ENCODE results near the gene CYP2F1.
"Not testable (repeated sequence)": the region's sequence is repeated elsewhere in the genome, so short reads cannot be mapped to it uniquely, and the experiment has no call there.

CYP2F1 gene

DNA sequence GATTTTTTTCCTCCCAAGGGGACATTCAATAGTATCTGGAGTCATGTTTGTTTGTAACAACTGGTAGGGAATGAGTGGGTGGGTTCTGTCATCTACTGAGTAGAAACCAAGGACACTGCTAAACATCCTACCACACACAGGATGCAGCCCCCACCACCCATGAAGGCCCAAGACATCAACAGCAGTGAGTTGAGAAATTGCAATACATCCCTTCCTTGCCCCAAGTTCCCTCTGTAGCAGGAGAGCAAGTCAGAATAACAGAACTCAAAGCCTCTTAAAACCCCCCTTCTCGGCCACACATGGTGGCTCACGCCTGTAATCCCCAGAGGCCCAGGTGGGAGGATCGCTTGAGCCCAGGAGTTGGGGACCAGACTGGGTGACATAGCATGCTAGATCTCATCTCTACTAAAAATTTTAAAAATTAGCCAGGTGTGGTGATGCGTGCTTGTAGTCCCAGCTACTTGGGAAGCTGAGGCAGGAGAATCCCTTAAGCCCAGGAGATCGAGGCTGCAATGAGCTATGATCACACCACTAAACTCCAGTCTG lies 2.4 kb upstream of the CYP2F1 start:
- H3K4me3 ChIP-seq (ENCODE audit: low read depth, low read length) = no peak overlapping the region
- TF ChIP-seq, protein P1, sequence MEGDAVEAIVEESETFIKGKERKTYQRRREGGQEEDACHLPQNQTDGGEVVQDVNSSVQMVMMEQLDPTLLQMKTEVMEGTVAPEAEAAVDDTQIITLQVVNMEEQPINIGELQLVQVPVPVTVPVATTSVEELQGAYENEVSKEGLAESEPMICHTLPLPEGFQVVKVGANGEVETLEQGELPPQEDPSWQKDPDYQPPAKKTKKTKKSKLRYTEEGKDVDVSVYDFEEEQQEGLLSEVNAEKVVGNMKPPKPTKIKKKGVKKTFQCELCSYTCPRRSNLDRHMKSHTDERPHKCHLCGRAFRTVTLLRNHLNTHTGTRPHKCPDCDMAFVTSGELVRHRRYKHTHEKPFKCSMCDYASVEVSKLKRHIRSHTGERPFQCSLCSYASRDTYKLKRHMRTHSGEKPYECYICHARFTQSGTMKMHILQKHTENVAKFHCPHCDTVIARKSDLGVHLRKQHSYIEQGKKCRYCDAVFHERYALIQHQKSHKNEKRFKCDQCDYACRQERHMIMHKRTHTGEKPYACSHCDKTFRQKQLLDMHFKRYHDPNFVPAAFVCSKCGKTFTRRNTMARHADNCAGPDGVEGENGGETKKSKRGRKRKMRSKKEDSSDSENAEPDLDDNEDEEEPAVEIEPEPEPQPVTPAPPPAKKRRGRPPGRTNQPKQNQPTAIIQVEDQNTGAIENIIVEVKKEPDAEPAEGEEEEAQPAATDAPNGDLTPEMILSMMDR (IDR thresholded peaks at IDR 0.05; ENCODE audit: borderline replicate concordance, insufficient read depth, low read depth, low read length) = no peak

DNA sequence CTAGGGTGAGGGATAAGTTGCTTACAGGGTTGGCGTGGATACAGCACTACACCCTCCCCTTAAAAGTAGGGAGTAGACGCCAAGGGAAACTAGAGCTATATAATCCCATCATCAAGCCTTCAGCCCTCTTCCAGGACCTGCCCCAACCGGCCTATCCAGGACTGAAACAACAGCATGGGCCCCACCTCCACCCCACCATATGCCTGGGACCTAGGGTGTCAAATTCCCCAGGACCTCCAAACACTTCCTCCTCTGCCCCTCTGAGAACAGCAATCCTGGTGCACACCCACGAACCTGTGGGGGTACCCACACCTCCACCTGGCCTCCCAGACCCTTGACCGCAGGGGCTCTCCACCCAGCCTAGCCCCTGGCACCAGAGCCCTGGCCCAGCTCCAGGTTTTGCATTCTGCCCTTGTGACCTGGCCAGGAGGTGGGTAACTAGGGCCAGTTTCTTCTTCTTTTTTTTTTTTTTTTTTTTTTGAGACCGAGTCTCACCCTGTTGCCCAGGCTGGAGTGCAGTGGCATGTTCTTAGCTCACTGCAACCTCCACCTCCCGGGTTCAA lies 1.4 kb upstream of the CYP2F1 start:
- H3K4me3 ChIP-seq (ENCODE audit: low read depth, low read length) = no peak overlapping the region
- TF ChIP-seq, protein P1 (IDR thresholded peaks at IDR 0.05; ENCODE audit: borderline replicate concordance, insufficient read depth, low read depth, low read length) = no peak

DNA sequence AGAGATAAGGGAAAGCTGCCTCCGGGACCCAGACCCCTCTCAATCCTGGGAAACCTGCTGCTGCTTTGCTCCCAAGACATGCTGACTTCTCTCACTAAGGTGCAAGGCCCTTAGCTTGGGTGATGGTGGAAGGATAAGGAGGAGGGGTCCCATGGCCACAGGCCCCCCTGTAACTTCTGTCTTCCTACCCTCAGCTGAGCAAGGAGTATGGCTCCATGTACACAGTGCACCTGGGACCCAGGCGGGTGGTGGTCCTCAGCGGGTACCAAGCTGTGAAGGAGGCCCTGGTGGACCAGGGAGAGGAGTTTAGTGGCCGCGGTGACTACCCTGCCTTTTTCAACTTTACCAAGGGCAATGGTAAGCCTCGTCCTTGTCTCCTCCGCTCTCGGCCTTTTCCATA lies 2.0 kb downstream of the CYP2F1 start:
- TF ChIP-seq, protein P1 (IDR thresholded peaks at IDR 0.05; ENCODE audit: borderline replicate concordance, insufficient read depth, low read depth, low read length) = no peak

DNA sequence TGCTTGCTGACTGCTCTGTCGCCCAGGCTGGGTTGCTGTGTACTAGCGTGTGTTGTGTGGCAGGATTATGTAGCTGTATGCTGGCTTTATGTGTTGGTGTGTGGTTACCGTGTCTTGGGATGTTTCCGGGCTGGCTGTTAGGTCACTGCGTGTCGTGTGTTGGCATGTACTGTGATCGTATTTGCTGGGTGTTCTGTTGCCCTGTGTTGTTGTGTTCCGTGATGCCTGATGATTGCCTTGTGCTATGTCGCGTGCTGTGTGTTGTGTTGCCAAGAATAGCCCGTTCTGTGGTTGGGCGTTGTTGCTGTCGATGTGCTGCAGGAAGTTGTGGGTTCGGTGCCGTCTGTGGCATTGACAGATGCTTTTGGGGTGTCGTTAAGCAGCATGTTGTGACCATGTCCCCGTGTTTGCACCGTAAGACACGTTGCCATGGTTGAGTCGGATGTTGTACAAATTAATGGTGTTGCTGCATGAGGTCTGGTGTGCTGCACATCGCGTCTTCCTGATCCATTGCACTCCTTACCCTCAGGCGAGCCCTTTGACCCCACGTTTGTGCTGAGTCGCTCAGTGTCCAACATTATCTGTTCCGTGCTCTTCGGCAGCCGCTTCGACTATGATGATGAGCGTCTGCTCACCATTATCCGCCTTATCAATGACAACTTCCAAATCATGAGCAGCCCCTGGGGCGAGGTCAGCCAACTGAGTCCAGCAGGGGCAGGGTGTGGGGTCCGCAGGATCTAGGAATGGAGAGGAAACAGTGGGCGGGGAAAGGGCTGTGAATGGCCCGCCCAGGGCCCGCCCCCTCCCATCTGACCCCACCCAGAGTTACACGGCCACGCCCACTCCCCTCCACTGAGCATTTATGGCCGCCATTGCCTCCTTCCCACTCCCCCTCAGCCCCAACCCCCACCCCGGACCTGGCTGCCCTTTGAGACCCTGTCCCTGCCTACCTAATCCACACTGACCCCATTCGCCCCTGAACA lies 7.0 kb downstream of the CYP2F1 start:
- not testable (repeated sequence) for H3K4me3 ChIP-seq (ENCODE audit: low read depth, low read length)

More for the DNA sequence above, 2.0 kb downstream of the CYP2F1 start:
- no peak overlapping the region for H3K4me3 ChIP-seq (ENCODE audit: low read depth, low read length)

DNA sequence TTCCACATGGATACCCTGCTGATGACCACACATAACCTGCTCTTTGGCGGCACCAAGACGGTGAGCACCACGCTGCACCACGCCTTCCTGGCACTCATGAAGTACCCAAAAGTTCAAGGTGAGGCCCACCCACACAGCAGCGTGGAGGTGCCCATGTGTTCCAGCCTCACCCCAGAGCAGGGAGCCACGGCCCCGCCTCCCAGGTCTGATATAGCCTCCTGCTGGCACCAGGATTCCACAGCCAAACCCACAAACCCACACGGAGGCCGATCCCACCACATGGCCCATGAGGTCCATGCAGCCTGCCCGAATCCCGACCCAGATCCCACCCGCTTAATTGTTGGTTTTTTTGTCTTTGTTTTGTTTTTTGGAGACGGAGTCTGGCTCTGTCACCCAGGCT lies 8.6 kb downstream of the CYP2F1 start:
- H3K4me3 ChIP-seq (ENCODE audit: low read depth, low read length) = not testable (repeated sequence)

DNA sequence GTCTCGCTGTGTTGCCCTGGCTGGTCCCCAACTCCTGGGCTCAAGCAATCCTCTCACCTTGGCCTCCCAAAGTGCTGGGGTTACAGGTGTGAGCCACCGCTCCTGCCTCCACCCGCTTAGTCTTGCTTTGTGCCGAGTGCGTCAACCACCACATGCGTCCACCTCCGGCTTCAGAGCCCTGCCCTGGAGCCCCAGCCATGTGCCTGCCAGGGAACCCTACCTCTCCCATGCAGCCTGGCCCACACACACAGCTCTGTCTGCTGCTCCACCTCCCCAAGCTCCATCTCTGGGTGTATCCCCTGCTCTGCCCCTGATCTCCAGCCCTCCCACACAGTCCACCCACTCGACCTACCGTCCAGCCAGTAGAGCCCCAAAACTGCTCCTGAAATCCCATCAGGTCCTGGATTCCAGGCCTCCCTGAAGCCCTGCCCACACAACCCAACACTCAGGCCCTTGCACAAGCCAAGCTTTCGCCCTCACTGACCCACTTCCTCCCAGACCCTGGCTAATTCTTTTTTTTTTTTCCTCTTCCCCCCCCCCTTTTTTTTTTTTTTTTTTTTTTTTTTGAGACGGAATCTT lies 9.6 kb downstream of the CYP2F1 start:
- TF ChIP-seq, protein P1 (IDR thresholded peaks at IDR 0.05; ENCODE audit: borderline replicate concordance, insufficient read depth, low read depth, low read length) = no peak
- H3K4me3 ChIP-seq (ENCODE audit: low read depth, low read length) = no peak overlapping the region

DNA sequence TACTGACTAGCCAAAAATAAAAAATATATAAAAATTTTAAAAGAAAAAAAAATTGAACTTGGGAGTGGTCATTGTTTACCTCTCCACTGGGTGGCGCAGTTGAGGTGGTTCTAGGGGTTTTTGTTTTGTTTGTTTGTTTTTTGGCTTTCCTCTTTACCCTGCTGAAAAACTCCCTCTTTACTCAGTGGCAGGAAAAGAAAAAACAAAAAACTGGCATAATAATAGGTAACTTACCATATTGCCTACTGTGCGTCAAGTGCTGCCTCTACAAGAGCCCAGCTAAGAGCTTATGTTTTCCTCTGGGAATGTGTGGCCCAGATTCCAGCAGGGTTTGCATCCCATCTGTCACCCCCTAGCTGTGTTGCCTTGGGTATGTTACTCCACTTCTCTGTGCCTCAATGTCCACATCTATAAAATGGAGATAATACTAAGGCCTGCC lies 12.6 kb downstream of the CYP2F1 start:
- not testable (repeated sequence) for H3K4me3 ChIP-seq (ENCODE audit: low read depth, low read length)
- TF ChIP-seq, protein P1 (IDR thresholded peaks at IDR 0.05; ENCODE audit: borderline replicate concordance, insufficient read depth, low read depth, low read length) = peak; percentile 53

DNA sequence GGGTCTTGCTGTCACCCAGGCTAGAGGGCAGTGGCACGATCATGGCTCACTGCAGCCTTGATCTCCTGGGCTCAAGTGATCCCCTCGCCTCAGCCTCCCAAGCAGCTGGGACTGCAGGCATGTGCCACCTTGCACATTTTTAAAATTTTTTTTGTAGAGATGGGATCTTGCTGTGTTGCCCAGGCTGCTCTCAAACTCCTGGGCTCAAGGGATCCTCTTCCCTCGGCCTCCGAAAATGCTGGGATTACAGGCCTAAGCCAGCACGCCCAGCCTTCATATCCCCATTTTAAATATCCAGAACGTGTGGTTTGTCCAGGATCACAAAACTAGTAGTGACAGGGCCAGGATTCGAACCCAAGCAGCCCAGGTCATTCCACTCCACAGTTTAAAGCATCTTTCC lies 13.1 kb downstream of the CYP2F1 start:
- H3K4me3 ChIP-seq (ENCODE audit: low read depth, low read length) = not testable (repeated sequence)

All from GM12875 (cell line).